SK-N-SH (cell line): ENCODE data around the gene OR2V1.

Source experiments
- EP300 ChIP-seq, 2 experiments: IDR thresholded peaks; 2 replicates each; pipeline versions ENCODE4 v1.4.0 to v1.6.1; 2012; ENCODE audit warnings: borderline replicate concordance in 1 of 2, low read depth in 1 of 2, low read length in 1 of 2
- FOXM1 ChIP-seq: IDR thresholded peaks from 2 replicates; pipeline ENCODE4 v1.4.0; 2012; ENCODE audit warnings: low read depth, mild to moderate bottlenecking
- GABPA ChIP-seq: IDR thresholded peaks from 2 replicates; pipeline ENCODE4 v1.4.0; 2012; ENCODE audit warnings: low read depth, mild to moderate bottlenecking
- IRF3 ChIP-seq: fragments of 150-350 bp; IDR thresholded peaks from 2 replicates; pipeline ENCODE4 v1.6.1; 2016; ENCODE audit warnings: mild to moderate bottlenecking, low read depth, low read length
- MAX ChIP-seq: IDR thresholded peaks from 2 replicates; pipeline ENCODE4 v1.4.0; 2012; ENCODE audit warnings: low read depth
- POLR2AphosphoS5 ChIP-seq: IDR thresholded peaks from 2 replicates; pipeline ENCODE4 v1.6.1; 2012; ENCODE audit warnings: low read depth, low read length
- RAD21 ChIP-seq: IDR thresholded peaks from 2 replicates; pipeline ENCODE4 v1.6.1; 2012; ENCODE audit warnings: mild to moderate bottlenecking, low read length
- SIN3A ChIP-seq: IDR thresholded peaks from 2 replicates; pipeline ENCODE4 v1.6.1; 2012; ENCODE audit warnings: low read depth, mild to moderate bottlenecking, low read length, moderate library complexity, borderline replicate concordance
- TAF1 ChIP-seq: IDR thresholded peaks from 2 replicates; pipeline ENCODE4 v1.6.1; 2012; ENCODE audit warnings: low read depth, mild to moderate bottlenecking, low read length, moderate library complexity, borderline replicate concordance
- USF1 ChIP-seq: IDR thresholded peaks from 2 replicates; pipeline ENCODE4 v1.4.0; 2012; ENCODE audit warnings: low read depth, borderline replicate concordance
- YY1 ChIP-seq: IDR thresholded peaks from 2 replicates; pipeline ENCODE4 v1.4.0; 2012; ENCODE audit warnings: low read depth, mild to moderate bottlenecking
- TF ChIP-seq, protein P1 (sequence below): fragments of 200-600 bp; sonication (generic); IDR thresholded peaks from 2 replicates; pipeline ENCODE4 v1.6.1; 2017; ENCODE audit warnings: antibody characterized with exemption, mild to moderate bottlenecking, moderate library complexity

DNA sequence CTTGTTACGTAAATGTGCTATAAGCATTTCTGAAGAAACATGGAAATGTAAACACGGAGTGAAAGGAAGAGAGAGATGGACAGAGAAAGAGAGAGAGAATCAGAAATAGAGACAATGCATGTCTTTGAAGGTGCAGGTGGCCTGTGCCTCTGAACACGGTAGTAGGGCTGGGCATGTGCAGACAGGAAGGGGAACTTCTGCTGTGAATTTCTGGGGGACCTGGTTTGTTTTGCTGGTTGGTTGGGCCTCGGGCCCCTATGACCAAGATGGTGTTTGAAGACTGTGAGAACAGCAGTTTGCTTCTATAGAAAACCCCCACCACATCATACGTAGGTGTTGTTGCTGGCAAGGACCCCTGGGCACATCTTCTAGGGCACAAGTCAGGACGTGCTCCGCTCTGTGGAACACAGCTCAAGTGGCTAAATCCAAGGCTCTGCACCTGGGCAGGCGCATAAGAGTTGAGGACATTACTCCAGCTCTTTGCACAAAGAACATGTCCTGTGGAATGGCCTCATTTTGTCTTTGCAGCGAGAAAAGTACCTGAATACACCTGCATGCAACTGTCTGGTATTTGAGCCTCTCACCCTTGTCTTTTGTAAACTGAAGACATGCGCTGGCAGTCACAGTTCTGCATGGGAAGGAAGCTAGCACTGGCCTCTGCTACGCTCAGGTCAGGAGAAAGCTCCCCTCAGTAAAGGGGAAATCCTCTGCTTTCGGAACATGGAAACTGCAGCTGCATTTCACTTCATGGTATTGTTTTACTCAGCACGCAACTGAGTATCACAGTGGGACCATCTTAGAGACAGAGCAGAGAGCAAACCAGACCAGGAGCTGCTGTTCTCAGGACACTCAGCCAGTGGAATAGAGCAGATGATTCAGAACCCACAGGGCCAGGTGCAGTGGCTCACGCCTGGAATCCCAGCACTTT is 19.1 kb upstream of the OR2V1 start:
- no peak for TF ChIP-seq MAX
- TF ChIP-seq, protein P1, sequence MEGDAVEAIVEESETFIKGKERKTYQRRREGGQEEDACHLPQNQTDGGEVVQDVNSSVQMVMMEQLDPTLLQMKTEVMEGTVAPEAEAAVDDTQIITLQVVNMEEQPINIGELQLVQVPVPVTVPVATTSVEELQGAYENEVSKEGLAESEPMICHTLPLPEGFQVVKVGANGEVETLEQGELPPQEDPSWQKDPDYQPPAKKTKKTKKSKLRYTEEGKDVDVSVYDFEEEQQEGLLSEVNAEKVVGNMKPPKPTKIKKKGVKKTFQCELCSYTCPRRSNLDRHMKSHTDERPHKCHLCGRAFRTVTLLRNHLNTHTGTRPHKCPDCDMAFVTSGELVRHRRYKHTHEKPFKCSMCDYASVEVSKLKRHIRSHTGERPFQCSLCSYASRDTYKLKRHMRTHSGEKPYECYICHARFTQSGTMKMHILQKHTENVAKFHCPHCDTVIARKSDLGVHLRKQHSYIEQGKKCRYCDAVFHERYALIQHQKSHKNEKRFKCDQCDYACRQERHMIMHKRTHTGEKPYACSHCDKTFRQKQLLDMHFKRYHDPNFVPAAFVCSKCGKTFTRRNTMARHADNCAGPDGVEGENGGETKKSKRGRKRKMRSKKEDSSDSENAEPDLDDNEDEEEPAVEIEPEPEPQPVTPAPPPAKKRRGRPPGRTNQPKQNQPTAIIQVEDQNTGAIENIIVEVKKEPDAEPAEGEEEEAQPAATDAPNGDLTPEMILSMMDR = no peak
- no peak for TF ChIP-seq FOXM1
- no peak for TF ChIP-seq POLR2AphosphoS5
- no peak for TF ChIP-seq TAF1
- no peak for TF ChIP-seq EP300 (IDR thresholded peaks at IDR 0.05; ENCODE audit: borderline replicate concordance in 1 of 2, low read depth in 1 of 2, low read length in 1 of 2)
- TF ChIP-seq USF1 = no peak
- TF ChIP-seq YY1 = no peak
- no peak for TF ChIP-seq GABPA
- TF ChIP-seq IRF3 = no peak
- no peak for TF ChIP-seq SIN3A
- no peak for TF ChIP-seq RAD21
